ENCODE results near the gene SPAG16. TPM values are rescaled to one million over a fixed set of nuclear protein-coding genes. Genes with fewer than 3 reads are reported as not detected.

Gene SPAG16
- total RNA-seq, 4 donors from 2014 or later, result 1.1 to 8.8 (median 6.3) TPM

GRCh38 chr2:214156971-214157370 is 872.7 kb downstream of the SPAG16 start:
- H3K4me3 ChIP-seq, result no peak overlapping the region
- in situ Hi-C loops (cut with MboI; ENCODE audit: low sequenced_read_pairs in 4 of 4) (no loop called here), intact Hi-C loops (cut with DNase I; ENCODE audit: low total_unique reads) (no loop called here)
- H3K27ac ChIP-seq, result no peak overlapping the region
- TF ChIP-seq POLR2A (IDR thresholded peaks at IDR 0.05) (no peak), CTCF (IDR thresholded peaks at IDR 0.05 in 4 of 5, conservative IDR thresholded peaks at IDR 0.05 in 1 of 5) (no peak)
- no peaks in the 10 kb centered on the region for H3K9me3 ChIP-seq
- ATAC-seq, result no peak
- H3K36me3 ChIP-seq, result no peaks in the 10 kb centered on the region
- H3K27me3 ChIP-seq, result no peaks in the 10 kb centered on the region
- DNase-seq, result no peak
- H3K4me1 ChIP-seq, result no peaks in the 10 kb centered on the region

GRCh38 chr2:214158851-214159250 is 874.6 kb downstream of the SPAG16 start:
- DNase-seq (no peak), ATAC-seq (no peak)
- no peak overlapping the region for H3K4me3 ChIP-seq
- in situ Hi-C loops (cut with MboI; ENCODE audit: low sequenced_read_pairs in 4 of 4) (no loop called here), intact Hi-C loops (cut with DNase I; ENCODE audit: low total_unique reads) (no loop called here)
- H3K4me1 ChIP-seq, result no peaks in the 10 kb centered on the region
- no peak overlapping the region for H3K27ac ChIP-seq
- H3K27me3 ChIP-seq, result no peaks in the 10 kb centered on the region
- no peaks in the 10 kb centered on the region for H3K9me3 ChIP-seq
- H3K36me3 ChIP-seq, result no peaks in the 10 kb centered on the region
- no peak for TF ChIP-seq POLR2A (IDR thresholded peaks at IDR 0.05)
- TF ChIP-seq CTCF (IDR thresholded peaks at IDR 0.05 in 4 of 5, conservative IDR thresholded peaks at IDR 0.05 in 1 of 5), result no peak

GRCh38 chr2:214169281-214169680 is 885.0 kb downstream of the SPAG16 start:
- Histone ChIP-seq H3K4me1 (no peaks in the 10 kb centered on the region), H3K36me3 (no peaks in the 10 kb centered on the region), H3K27me3 (no peaks in the 10 kb centered on the region), H3K9me3 (no peaks in the 10 kb centered on the region), H3K4me3 (no peak overlapping the region), H3K27ac (no peak overlapping the region)
- in situ Hi-C loops (cut with MboI; ENCODE audit: low sequenced_read_pairs in 4 of 4) (no loop called here), intact Hi-C loops (cut with DNase I; ENCODE audit: low total_unique reads) (no loop called here)
- no peak for ATAC-seq
- TF ChIP-seq POLR2A (IDR thresholded peaks at IDR 0.05), result no peak
- no peak for TF ChIP-seq CTCF (IDR thresholded peaks at IDR 0.05 in 4 of 5, conservative IDR thresholded peaks at IDR 0.05 in 1 of 5)
- DNase-seq, result no peak

GRCh38 chr2:214169736-214170135 is 885.5 kb downstream of the SPAG16 start:
- Histone ChIP-seq H3K36me3 (no peaks in the 10 kb centered on the region), H3K4me1 (no peaks in the 10 kb centered on the region), H3K4me3 (no peak overlapping the region), H3K27ac (no peak overlapping the region), H3K9me3 (no peaks in the 10 kb centered on the region), H3K27me3 (no peaks in the 10 kb centered on the region)
- TF ChIP-seq CTCF (IDR thresholded peaks at IDR 0.05 in 4 of 5, conservative IDR thresholded peaks at IDR 0.05 in 1 of 5), result no peak
- no peak for TF ChIP-seq POLR2A (IDR thresholded peaks at IDR 0.05)
- intact Hi-C loops (cut with DNase I; ENCODE audit: low total_unique reads) (no loop called here), in situ Hi-C loops (cut with MboI; ENCODE audit: low sequenced_read_pairs in 4 of 4) (no loop called here)
- no peak for DNase-seq
- no peak for ATAC-seq

- ATAC-seq (no peak), DNase-seq (no peak)
- in situ Hi-C loops (cut with MboI; ENCODE audit: low sequenced_read_pairs in 4 of 4) (no loop called here), intact Hi-C loops (cut with DNase I; ENCODE audit: low total_unique reads) (no loop called here)
- Histone ChIP-seq H3K9me3 (no peaks in the 10 kb centered on the region), H3K36me3 (no peaks in the 10 kb centered on the region), H3K4me3 (no peak overlapping the region), H3K27ac (no peak overlapping the region), H3K4me1 (no peaks in the 10 kb centered on the region), H3K27me3 (no peaks in the 10 kb centered on the region)
- TF ChIP-seq CTCF (IDR thresholded peaks at IDR 0.05 in 4 of 5, conservative IDR thresholded peaks at IDR 0.05 in 1 of 5), result no peak
- TF ChIP-seq POLR2A (IDR thresholded peaks at IDR 0.05), result no peak
Measured at GRCh38 chr2:214174563-214174962, 890.3 kb downstream of the SPAG16 start.
